Caki2 (cell line): ENCODE results near the gene TMEFF1. TPM values are rescaled to one million over a fixed set of nuclear protein-coding genes. Genes with fewer than 3 reads are reported as not detected.
A peak's percentile ranks its signal among the peaks of the same experiment; 100 is the strongest.

ENCODE experiments used
- DNase-seq: peaks from one replicate; pipeline ENCODE4 v3.0.0-alpha.2; 2015; ENCODE audit warnings: low read depth
- in situ Hi-C: cut with HindIII; loops from 2 replicates; pipeline ENCODE4 v1.10.0; 2016; ENCODE audit warnings: low sequenced_read_pairs, low pct_unique_long_range_greater_than_20kb, mixed read lengths
- total RNA-seq: library from RNA; depleted of rRNA; stranded (reverse); fragments of >200 nt; shearing (Covaris generic); gene quantifications from 2 replicates; pipeline ENCODE4 v1.2.3, GENCODE V29; 2014; ENCODE audit warnings: low replicate concordance

The TMEFF1 gene
- total RNA-seq, 1 experiment from 2014 or later: 3.1 TPM

- in situ Hi-C loops: no loop called here
- DNase-seq: peak; percentile 66
Observed at GRCh38 chr9:100587375-100587774, 114.4 kb downstream of the TMEFF1 start.

- DNase-seq: peak; percentile 30
- in situ Hi-C loops: no loop called here
Observed at GRCh38 chr9:100589582-100589981, 116.6 kb downstream of the TMEFF1 start.

GRCh38 chr9:100590481-100590880 is 117.5 kb downstream of the TMEFF1 start:
- in situ Hi-C loops: no loop called here
- peak; percentile 51 for DNase-seq

GRCh38 chr9:100591139-100591538 is 118.2 kb downstream of the TMEFF1 start:
- in situ Hi-C loops: no loop called here
- no peak for DNase-seq

- no peak for DNase-seq
- in situ Hi-C loops: no loop called here
Observed at GRCh38 chr9:100591639-100592412, 118.9 kb downstream of the TMEFF1 start.

- in situ Hi-C loops: no loop called here
- peak; percentile 54 for DNase-seq
Observed at GRCh38 chr9:100595391-100596199, 122.6 kb downstream of the TMEFF1 start.

- no peak for DNase-seq
- in situ Hi-C loops: no loop called here
Observed at GRCh38 chr9:100597236-100597635, 124.3 kb downstream of the TMEFF1 start.

- DNase-seq: peak; percentile 79
- in situ Hi-C loops: no loop called here
Observed at GRCh38 chr9:100598641-100599145, 125.7 kb downstream of the TMEFF1 start.

- in situ Hi-C loops: no loop called here
- no peak for DNase-seq
Observed at GRCh38 chr9:100600521-100601079, 127.7 kb downstream of the TMEFF1 start.

GRCh38 chr9:100601216-100601615 is 128.3 kb downstream of the TMEFF1 start:
- in situ Hi-C loops: no loop called here
- DNase-seq: peak; percentile 48

GRCh38 chr9:100602342-100602801 is 129.4 kb downstream of the TMEFF1 start:
- in situ Hi-C loops: no loop called here
- DNase-seq: peak; percentile 52

- in situ Hi-C loops: no loop called here
- DNase-seq: no peak
Observed at GRCh38 chr9:100605405-100605804, 132.5 kb downstream of the TMEFF1 start.

GRCh38 chr9:100619194-100619593 is 146.2 kb downstream of the TMEFF1 start:
- in situ Hi-C loops: no loop called here
- no peak for DNase-seq

GRCh38 chr9:100619665-100620064 is 146.7 kb downstream of the TMEFF1 start:
- no peak for DNase-seq

GRCh38 chr9:100623969-100624368 is 151.0 kb downstream of the TMEFF1 start:
- in situ Hi-C loops: no loop called here
- DNase-seq: no peak

More at GRCh38 chr9:100619665-100620064, 146.7 kb downstream of the TMEFF1 start:
- in situ Hi-C loops: no loop called here

GRCh38 chr9:100626949-100627348 is 154.0 kb downstream of the TMEFF1 start:
- in situ Hi-C loops: no loop called here
- DNase-seq: no peak
